ENCODE data around the gene NIFK.

- TF ChIP-seq CTCF (IDR thresholded peaks at IDR 0.05) (no peak), POLR2A (IDR thresholded peaks at IDR 0.05) (no peak)
Observed at GRCh38 chr2:121721926-121722325, 14.7 kb downstream of the NIFK start.
